NCI-H1417 (cell line): Measurements from ENCODE around the gene LRBA.
"Not testable (repeated sequence)": the region's sequence is repeated elsewhere in the genome, so short reads cannot be mapped to it uniquely, and the experiment has no call there.

ENCODE experiments used
- DNase-seq, 3 experiments: peaks; one replicate each; lab custom pipeline; 2025; lab: John Stamatoyannopoulos, UW

Gene LRBA

DNA sequence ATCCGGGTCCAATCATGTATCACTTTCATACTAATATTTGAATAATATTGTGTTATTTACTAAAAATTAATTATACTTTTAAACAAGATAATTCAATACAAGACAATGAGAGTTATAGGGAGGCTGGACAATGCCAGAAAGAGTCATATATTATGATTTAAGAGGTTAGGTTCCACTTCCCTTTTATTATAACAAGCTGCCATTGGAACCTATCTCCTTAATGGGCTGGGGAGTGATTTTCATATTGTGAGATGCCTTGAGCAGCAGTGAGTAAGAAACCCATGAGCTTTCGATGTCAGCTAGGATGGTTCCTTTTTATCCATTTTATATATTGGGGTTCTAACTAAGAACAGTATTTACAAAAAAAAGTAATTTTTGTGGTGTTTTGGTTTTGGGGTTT lies 341.3 kb downstream of the LRBA start:
- no peak for DNase-seq

DNA sequence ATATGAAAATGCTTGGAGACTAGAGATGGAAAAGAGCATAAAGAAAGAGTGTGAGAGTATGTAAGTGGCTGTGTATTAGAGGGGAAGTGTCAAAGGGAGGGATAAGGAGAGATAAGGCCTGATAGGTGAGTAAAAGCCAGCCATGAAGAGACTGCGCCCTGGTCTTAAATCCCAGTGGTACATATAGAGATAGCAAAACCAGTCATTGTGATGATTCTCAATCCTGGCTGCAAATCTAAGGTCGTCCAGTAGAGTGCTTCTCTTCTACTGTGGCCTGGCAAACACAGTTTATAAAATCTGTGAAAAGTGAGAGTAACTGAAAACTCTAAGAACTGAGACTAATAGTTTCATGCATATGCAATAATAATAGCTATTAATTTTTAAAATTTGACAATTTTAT lies 346.3 kb downstream of the LRBA start:
- DNase-seq = no peak

DNA sequence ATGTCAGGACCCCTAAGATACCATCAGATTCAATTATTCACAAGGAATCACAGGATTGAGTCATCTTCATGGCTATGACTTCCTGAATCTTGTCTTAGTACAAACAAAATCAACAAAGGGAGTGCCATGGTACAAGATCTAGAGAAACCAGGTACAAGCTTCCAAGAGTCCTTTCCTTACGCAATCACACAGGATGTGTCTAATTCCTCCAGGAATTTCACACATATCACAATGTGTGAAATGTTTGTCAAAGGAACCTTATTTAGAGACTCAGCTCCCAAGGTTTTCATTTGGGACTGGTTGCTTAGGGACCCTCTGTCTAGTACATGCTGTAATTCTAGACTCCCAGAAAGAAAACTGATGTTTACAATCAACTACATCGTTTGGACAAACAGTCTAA lies 350.1 kb downstream of the LRBA start:
- no peak for DNase-seq

DNA sequence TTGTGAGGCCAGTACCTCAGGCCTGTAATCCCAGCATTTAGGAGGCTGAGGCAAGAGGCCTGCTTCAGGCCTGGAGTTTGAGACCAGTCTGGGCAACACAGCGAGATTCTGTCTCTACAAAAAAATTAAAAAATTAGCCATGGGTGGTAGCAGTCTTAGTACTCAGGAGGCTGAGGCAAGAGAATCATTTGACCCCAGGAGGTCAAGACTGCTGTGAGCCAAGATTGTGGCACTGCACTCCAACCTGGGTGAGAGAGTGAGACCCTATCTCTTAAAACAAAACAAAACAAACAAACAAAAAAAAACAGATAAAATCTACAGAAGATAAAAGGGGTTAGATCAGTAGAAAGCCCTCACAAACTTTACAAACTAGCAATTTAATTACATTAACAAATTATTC lies 352.4 kb downstream of the LRBA start:
- no peak for DNase-seq

DNA sequence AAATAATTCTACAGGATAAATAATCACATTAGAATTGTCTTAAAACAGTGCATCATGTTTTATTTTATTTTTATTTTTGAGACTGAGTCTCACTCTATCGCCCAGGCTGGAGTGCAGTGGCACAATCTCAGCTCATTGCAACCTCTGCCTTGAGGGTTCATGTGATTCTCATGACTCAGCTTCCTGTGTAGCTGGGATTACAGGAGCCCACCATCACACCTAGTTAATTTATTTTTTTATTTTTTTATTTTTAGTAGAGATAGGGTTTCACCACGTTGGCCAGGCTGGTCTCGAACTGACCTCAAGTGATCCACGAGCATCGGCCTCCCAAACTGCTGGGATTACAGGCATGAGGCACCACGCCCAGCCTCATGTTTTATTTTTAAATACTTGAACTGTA lies 353.5 kb downstream of the LRBA start:
- not testable (repeated sequence) for DNase-seq

DNA sequence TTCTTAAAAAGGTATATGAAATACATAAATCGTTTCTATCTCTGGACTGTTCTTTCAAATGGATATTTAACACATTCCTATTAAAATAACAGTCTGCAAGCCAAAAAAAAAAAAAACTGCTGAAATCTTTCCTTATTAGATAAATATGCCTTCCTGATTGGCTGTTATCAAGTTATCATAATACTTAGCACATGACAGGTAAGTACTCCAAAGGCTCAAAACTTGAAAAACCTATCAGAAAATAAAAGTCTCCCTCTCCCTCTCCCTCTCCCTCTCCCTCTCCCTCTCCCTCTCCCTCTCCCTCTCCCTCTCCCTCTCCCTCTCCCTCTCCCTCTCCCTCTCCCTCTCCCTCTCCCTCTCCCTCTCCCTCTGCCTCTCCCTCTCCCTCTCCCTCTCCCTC lies 356.8 kb downstream of the LRBA start:
- DNase-seq = not testable (repeated sequence)

DNA sequence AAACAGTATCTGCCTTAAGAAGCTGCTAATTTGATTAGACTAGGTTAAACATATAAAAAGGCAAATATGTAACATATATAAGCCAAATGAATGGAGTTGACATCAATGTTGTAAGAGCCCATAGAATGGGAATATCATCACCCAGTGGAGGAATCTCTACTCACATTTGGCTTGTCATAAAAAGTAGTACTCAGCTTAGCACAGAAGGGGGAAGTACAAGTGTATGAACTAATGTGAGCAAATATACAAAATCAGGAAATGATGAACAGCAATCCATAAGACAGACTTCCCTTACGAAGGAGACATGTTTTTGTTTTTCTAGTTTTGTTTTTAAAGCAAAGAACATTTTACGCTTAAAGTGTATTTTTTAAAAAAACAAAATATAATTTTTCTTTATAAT lies 358.2 kb downstream of the LRBA start:
- no peak for DNase-seq

DNA sequence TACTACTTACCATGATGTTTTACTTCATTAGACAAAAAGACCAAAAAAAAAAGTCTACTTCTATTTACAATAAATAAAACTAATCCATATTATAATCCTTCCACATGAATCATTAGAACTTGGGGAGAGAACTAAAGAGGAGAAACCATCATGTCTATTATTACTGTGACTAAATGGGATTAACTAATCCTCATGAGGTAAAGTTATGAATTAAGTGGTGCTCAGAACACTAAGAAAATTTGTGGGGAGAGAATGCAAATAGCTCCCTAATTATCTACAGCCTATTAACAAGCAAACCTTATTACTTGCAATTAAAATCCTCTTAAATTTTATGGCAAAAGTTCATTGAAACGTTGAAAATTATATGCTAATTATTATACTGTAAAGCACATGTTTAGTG lies 364.3 kb downstream of the LRBA start:
- no peak for DNase-seq

DNA sequence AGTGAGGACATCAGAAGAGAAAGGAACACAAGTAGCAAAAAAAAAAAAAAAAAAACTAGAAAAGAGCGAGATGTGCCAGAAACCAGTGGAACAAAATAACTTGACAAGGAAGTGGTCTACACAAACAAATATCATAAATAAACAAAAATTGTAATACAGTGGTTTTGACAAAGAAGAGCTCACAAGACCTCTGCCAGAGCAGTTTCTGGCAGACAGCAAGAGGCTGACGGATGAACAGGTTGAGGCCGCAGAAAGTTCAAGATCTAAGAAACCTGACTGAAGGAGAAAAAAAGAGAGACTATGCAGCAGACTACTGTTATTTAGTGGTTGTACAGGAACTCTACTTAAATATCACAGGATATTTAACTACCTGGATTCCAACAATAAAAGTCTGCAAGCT lies 367.0 kb downstream of the LRBA start:
- DNase-seq = no peak

DNA sequence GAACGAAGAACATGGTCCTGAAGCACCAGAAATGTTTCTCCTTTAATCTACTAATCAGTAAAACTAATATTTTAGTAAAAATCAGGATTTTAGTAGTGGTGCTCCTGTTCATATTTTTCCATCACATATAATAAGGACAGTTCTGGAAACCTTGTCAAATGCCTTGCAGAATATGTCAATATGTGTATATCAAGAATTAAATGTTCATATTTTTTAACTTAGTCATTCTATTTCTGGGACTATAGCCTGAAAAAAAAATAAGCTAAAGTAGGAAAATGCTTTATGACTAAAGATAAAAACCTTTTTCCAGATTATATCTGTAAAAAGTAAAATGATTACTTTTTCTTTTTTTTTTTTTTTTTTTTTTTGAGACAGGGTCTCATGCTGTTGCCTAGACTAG lies 368.1 kb downstream of the LRBA start:
- no peak for DNase-seq

DNA sequence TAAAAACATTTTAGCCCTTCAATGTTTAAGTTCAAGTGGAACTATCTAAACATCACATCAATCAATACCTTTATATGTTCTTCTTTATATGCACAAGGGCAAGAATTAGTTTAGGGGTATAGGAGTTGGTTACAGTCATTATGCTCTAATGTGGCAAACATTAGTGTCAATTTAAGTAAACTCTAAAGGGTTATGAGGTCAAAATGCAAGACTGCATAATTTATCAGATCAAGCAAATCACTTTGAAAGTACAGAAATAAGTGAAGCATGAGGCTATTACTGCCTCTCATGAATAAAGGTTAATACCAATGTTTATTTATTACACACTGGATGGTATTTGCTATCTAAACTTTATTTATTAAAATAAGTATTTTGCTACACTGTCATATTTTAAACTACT lies 373.5 kb downstream of the LRBA start:
- DNase-seq = no peak

DNA sequence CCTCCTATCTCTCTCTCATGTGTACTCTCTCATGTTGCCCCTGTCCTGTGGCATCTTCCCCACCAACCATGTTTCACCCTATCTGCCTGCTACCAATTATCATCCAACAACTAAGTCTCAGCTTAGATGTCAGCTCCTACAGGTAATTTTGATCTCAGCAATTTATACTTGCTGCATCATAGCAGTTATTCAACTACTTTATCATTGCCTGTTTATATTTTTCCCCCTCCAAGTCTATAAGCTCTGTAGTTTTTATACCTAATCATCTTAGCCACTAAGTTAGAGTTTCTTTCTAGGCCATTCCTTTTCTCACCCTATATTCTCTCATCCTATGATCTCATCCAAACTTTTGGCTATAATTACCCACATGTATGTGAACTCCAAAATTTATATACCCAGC lies 382.4 kb downstream of the LRBA start:
- no peak for DNase-seq

DNA sequence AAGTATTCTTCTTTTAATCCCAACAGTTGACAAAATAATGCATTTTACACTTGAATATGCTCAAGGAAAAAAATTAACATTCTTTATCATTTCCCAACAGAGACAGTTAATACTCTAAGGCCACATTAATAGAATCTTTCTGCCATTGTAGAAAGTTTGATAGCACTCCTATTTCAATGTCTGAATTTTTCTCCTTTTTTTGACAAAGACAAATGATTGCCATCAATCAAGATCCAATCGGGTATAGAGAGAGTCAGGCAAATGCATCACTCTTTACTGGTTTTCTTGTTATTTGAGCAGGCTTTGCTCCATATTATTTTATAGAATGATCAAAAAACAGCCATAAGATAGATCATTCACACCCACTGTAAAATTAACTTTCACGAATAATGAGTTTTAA lies 387.0 kb downstream of the LRBA start:
- DNase-seq = no peak

DNA sequence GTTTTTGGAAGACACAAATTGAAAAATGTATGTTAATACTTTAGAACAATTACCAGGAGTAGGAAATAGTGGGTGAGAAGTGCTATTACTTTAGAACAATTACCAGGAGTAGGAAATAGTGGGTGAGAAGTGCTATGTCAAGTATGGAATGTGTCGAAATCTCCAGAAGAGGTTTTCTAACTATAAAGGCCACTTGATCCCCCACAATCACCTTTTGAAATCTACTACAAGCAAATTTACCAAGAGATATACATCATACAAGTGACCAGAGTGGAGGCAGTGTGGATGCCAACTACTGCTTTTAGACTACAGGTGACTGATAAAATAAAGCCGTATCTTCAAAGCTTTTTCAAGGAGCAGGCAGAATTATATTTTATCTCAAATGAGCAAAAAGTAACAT lies 390.1 kb downstream of the LRBA start:
- no peak for DNase-seq

DNA sequence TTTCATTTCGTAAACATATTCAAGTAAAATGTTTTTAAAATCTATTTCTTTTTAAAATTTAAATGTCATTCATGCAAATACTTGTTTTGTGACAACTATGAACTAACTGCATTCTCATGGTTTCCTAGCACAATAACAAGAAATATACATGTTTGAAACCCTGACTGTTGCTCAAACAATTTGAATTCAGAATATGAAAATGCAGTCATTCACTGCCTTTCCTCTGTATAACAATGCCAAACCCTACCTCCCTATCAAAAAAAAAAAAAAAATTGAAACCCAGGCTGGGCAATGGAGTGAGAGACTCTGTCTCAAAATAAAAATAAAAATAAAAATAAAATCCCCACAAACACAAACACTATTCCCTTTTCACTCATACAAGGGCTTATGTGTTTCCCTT lies 391.0 kb downstream of the LRBA start:
- DNase-seq = no peak

DNA sequence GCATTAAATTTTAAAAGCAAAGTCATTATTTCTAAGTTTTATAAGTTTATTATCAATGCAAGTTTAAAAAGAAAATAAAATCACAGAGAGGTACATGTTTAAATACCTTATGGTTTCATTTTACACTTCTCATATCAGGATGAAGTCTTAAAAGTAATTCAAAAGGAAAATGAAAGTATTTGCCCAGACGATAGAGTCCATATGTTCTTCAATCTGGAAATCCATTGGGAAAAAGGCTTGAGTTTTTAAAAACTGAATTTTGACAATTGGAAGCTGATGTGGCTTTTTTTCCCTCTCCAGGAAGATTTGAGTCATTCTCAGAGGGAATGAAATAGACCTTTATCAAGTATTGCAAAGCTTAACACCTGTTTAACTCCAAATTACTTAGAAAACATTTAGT lies 396.0 kb downstream of the LRBA start:
- no peak for DNase-seq

DNA sequence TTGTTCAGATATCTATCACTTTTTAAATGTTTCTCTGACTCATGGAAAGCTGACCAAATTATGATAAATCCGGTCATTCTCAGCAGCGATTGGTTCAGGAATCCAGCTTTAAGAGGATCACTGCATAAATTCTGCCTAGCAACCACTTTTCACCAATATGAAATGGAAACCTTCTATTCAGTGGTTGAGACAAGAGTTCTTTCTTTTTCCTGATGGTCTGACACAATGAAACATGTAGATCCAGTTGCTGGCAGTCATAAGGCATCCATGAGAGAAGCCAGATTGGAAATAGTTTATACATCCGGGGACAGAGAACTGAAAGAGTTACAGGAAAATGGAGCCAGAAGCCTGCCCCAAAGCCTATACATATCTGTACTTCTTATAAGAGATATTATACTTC lies 406.0 kb downstream of the LRBA start:
- no peak for DNase-seq

DNA sequence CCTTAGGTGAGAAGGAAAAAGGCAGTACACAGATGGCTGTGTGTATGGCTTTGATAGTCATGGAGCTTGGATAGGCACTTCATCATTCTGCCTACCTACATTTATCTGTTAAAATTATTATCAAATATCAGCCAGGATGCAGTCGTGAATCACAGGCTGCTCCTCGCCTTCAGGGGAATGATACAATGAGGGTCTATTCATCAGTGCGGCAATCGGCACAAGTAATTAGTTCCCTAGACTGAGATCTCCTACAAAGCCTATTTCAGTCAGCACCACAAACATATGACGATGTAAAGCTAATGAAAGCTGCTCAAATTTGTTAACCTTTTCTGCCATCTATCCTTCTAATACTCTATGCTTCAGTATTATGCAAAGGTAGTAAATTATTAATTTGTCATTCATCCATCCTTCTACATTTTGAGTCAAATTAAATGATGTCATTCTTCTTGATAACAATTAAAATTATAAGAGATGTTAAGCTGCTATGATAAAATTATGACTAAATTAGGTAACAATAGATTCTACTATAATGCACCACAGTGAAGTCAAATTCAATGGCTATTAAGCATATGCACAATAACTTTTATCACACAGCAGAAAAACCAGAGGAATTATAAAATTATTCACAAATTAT lies 414.2 kb downstream of the LRBA start:
- peak in 1 of 3 experiments; percentile 27 for DNase-seq

DNA sequence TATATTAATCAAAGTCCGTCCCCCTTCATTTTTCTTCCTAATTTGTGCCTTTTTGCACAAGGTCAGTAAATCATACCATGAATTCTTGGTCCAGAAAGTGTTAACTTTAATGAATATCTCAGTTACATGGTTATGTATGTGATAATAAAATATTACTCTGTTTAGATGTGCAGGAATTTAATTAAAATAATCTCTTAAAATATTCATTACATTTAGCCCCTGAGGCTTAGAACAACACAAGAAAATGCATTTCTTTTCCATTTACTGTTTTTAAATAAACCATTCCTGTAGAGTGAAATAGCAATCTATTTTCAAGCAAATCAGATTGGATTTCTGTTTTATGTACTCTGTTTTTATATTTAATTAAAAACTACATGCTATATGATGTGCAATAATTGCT lies 415.5 kb downstream of the LRBA start:
- no peak for DNase-seq

DNA sequence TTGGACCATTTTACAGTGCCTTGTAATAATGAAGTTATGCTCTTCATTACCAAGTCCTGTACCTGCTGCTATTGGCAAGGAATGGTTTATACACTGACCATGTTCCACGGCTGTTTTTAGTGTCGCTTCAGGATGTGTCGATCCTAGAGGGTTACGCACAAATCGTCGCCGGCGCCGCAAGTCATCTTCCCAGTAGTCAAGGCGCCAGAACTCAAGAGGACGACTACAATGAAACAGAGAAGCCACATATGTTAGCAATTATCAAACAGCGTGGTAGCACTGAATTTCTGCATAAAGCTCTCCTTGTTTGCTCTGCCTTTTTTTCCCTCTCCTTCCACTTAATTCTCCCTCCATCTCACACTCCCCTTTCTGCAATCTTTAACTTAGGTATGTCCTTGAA lies 416.2 kb downstream of the LRBA start:
- peak in 1 of 3 experiments; percentile 52 for DNase-seq

DNA sequence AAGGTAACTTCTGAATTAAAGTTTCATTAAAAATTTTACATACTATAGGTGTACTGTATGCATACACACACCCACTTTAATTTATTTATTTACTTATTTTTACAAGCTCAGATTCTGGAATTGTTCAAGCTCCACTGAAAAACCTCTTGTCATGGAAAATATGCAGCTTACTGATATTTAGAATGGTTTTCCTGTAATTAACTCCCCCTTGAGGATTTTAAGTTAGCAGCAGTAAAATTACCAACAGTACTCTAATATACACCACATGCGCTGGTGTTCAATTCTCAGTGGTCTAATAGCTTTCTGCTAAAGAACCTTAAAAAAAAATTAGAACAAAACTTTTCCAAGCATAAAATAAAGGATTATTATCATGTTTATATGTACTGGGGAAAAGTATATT lies 421.1 kb downstream of the LRBA start:
- peak in 1 of 3 experiments; percentile 67 for DNase-seq

DNA sequence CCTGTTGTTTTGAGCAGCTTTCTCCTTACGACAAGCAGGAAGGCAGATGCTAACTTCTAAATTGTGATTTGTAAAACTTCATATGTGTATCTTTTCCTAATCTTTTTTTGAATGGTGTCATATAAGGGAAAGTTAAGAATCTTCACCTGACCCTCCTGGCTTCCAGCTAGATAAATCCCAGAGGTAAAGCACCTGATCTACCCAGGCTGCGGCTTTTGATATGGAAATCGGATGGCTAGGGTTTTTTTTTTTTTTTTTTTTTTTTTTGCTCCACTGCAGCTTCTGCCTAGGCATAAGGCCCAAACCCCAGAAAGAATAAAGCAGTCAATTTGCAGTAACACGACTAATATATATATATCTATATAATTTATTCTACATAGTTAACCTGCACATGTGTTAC lies 423.2 kb downstream of the LRBA start:
- DNase-seq = peak in 1 of 3 experiments; percentile 38

DNA sequence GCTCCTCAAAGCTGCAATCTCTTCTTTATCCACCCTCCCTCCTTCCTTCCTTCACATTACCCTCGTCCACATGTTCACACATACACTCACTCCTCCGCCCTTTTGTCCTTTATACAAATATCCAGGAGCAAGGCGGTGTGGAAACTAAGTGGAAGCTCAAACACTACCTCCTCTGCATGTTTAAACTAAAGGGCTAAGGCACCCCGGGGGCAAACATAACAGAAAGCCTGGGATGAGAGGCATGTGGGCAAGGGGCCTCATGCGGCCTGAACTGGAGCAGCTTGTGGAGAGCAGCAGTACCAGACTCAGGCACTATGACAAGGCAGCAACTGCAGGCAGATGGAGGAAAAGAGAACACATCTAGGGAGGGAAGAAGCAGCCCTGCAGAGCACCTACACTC lies 423.7 kb downstream of the LRBA start:
- peak in 2 of 3 experiments; percentile 59 to 81 for DNase-seq

DNA sequence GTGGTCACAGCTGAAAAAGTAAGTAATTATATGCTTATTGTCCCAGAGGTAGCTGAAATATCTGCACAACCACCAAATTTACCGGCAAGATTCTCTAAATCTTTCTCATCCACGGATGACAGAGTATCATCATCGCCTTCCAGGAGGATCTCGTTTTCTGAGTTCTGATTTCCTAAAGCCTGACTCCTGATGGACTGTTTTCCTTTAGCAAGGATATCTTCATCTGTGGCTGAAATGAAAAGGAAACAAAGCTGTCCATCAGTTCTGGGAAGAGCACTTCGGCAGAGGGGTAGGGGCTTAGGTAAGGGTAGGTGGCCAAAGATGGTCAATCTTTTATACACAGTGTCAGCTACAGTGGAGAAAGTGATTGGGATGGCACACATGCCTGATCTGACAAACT lies 424.5 kb downstream of the LRBA start:
- no peak for DNase-seq

DNA sequence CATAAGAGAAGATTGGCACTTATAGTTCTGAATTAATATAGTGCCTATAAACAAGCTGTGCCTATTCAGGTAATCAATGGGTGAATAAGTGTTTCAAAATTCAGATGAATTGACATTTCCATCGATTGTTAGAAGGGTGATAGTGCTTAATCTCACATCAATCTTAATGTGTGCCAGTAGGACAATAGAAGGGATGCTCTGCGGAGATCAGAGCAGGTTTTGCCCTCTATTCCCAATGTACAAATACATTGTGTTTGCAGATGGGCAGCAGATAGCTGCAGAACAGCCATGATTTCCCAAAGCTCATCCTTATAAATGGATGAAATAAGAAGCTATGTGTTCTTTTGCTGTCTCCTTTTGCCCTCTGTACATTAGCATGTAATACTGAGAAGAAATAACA lies 425.9 kb downstream of the LRBA start:
- DNase-seq = no peak
